Motor neuron (in vitro differentiated cells): Measurements from ENCODE around the gene PRDM16. TPM values are rescaled to one million over a fixed set of nuclear protein-coding genes. Genes with fewer than 3 reads are reported as not detected.

ENCODE experiments used
- ATAC-seq, 8 experiments: fragments of 200-7000 bp; cut with Tn5 transposase; replicated peaks in 6 of 8; 2 replicates each; pipeline ENCODE4 v1.8.0; 2021; ENCODE audit warnings: mild to moderate bottlenecking in 8 of 8, moderate library complexity in 8 of 8
- H3K27ac ChIP-seq, 2 donors: fragments of 250-450 bp; sonication (Bioruptor Pico); 2 replicates each; pipeline ENCODE4 v1.9.0; 2021; ENCODE audit warnings: antibody characterized with exemption in 2 of 2, mild to moderate bottlenecking in 2 of 2, moderate library complexity in 1 of 2
- H3K4me1 ChIP-seq, 2 donors: fragments of 250-450 bp; sonication (Bioruptor Pico); replicated peaks in 1 of 2; 2 replicates each; pipeline ENCODE4 v1.6.1; 2021; ENCODE audit warnings: antibody characterized with exemption in 2 of 2, mild to moderate bottlenecking in 2 of 2, moderate library complexity in 1 of 2
- H3K4me3 ChIP-seq, 5 donors: fragments of 250-450 bp; sonication (Bioruptor Pico); 2 replicates each; pipeline ENCODE4 v1.9.0; 2021; ENCODE audit warnings: antibody characterized with exemption in 5 of 5, mild to moderate bottlenecking in 5 of 5, moderate library complexity in 4 of 5
- WGBS, 10 experiments: fragments of 450-650 bp; shearing (Covaris generic); methylation state at CpG; one replicate each; pipeline ENCODE4 v1.0.0; 2022; 5-methylcytosine and 5-hydroxymethylcytosine counted together
- in situ Hi-C, 9 experiments: fragments of 400-800 bp; cut with MboI; loops; one replicate each; pipeline ENCODE4 v1.15.0; 2021; ENCODE audit warnings: low sequenced_read_pairs in 9 of 9, low pct_unique_long_range_greater_than_20kb in 2 of 9; ENCODE audit not compliant: unreplicated experiment in 9 of 9
- total RNA-seq, 8 experiments: library from RNA; unstranded; fragments of 300-600 nt; gene quantifications; 2 replicates each; pipeline versions ENCODE4 v1.2.3 to v1.2.4, GENCODE V29; 2022

The PRDM16 gene
- total RNA-seq, 8 experiments from 2014 or later, result 0.18 to 2.9 (median 0.42) TPM

- Histone ChIP-seq H3K4me1 (no peaks in the 10 kb centered on the region), H3K4me3 (no peak overlapping the region), H3K27ac (no peak overlapping the region)
- no peak for ATAC-seq
- in situ Hi-C loops, result no loop called here
- 20 to 96% (median 43%) methylated on average over 1 to 8 of the region's 9 CpGs; no CpG with 5 or more reads in 2 of the 10 experiments for WGBS, 10 experiments
Measured at GRCh38 chr1:3333903-3334302, 264.9 kb downstream of the PRDM16 start.

DNA sequence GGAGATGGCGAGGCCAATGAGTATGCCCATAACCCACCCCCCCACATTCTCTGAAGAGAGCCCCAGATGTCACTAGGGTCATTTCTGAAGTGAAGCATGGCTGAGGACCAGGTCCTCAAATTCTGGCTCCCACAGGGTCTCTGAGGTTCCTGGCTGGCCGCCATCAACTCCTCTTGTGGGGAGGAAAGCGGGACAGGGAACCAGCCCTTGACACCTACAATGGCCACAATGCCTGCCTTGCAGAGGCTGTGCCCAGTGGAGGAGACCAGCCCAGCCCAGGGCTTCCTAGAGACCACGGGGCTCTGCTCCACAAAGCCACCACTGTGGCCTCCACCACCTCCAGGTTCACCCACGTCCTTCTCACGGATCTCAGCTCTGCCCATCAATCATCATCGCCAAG is 265.4 kb downstream of the PRDM16 start:
- no peak for ATAC-seq
- in situ Hi-C loops, result no loop called here
- Histone ChIP-seq H3K4me1 (no peaks in the 10 kb centered on the region), H3K4me3 (no peak overlapping the region), H3K27ac (no peak overlapping the region)
- WGBS, 10 experiments, result 4 to 71% (median 26%) methylated on average over 1 to 4 of the region's 7 CpGs; no CpG with 5 or more reads in 6 of the 10 experiments

GRCh38 chr1:3335754-3336640 is 267.0 kb downstream of the PRDM16 start:
- no peak overlapping the region for H3K4me3 ChIP-seq
- no peak for ATAC-seq
- no peak overlapping the region for H3K27ac ChIP-seq
- H3K4me1 ChIP-seq, result no peaks in the 10 kb centered on the region
- in situ Hi-C loops, result no loop called here
- WGBS, 10 experiments, result 17 to 93% (median 58%) methylated on average over 1 to 12 of the region's 15 CpGs; no CpG with 5 or more reads in 5 of the 10 experiments

- WGBS, 10 experiments, result 79 to 100% (median 85%) methylated on average over 1 to 6 of the region's 6 CpGs; no CpG with 5 or more reads in 4 of the 10 experiments
- in situ Hi-C loops, result no loop called here
- Histone ChIP-seq H3K4me3 (no peak overlapping the region), H3K27ac (no peak overlapping the region), H3K4me1 (no peaks in the 10 kb centered on the region)
- ATAC-seq, result no peak
Measured at GRCh38 chr1:3336641-3337630, 267.9 kb downstream of the PRDM16 start.

GRCh38 chr1:3337798-3338724 is 269.1 kb downstream of the PRDM16 start:
- Histone ChIP-seq H3K4me3 (no peak overlapping the region), H3K27ac (no peak overlapping the region), H3K4me1 (no peaks in the 10 kb centered on the region)
- in situ Hi-C loops, result no loop called here
- 50 to 80% (median 63%) methylated on average over 11 to 14 of the region's 18 CpGs; no CpG with 5 or more reads in 6 of the 10 experiments for WGBS, 10 experiments
- no peak for ATAC-seq

GRCh38 chr1:3338725-3339070 is 269.7 kb downstream of the PRDM16 start:
- Histone ChIP-seq H3K4me1 (no peaks in the 10 kb centered on the region), H3K27ac (no peak overlapping the region), H3K4me3 (no peak overlapping the region)
- 0 to 50% (median 11%) methylated on average over 3 to 4 of the region's 4 CpGs; no CpG with 5 or more reads in 6 of the 10 experiments for WGBS, 10 experiments
- no peak for ATAC-seq
- in situ Hi-C loops, result no loop called here

DNA sequence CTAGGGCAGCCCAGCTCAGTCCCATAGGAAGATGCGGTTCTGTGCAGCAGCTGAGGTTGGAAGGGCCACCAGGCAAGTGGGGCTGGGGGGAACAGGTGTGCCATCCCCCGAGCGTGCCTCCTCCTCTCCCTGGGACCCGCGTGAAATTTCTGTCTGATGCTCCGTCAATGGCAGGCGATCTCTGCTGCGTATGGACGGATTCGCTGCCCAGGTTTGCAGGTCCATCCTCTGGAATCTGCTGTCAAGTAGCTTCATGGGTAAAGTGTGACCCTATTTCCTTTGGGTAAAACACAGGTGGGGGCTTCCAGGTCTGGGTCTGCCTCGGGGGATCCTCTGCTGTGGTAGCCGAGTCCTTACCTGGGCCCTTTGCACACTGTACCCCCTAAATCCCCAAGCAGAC is 270.9 kb downstream of the PRDM16 start:
- Histone ChIP-seq H3K4me1 (no peaks in the 10 kb centered on the region), H3K4me3 (no peak overlapping the region), H3K27ac (no peak overlapping the region)
- WGBS, 10 experiments, result 20 to 93% (median 80%) methylated on average over 1 to 9 of the region's 12 CpGs; no CpG with 5 or more reads in 5 of the 10 experiments
- no peak for ATAC-seq
- in situ Hi-C loops, result no loop called here

DNA sequence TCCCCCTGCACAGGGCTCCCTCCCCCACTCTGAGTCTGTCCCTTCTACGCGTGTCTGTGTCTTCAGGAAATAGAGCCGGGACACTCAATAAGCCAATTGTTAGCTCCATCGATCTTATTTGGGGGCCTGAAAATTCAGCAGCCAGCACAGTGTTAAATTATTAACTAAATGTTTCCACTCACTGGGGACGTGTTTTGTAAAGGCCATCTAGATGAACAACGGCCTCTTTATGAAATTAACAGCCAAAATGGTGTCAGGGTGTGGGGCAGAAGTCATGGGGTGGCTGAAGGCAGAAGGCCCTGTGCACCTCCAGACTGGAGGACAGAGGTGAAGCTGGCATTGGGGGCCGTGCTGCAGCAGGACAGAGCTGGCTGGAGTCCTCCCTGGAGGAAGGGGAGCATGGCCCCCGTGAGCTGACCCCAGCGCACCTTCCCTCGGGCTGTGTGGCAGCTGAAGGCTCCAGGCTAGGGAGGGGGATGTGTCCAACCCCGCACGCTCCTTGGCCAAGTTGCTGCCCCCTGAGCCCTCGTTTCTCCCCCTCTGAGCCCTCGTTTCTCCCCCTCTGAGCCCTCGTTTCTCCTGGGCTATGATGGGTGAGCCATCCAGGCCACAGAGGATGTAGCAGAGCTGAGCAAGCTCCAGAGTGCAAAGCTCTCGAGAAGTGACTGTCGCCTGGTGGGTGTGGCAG is 271.7 kb downstream of the PRDM16 start:
- no peak for ATAC-seq
- 40 to 58% (median 45%) methylated on average over 1 to 14 of the region's 17 CpGs; no CpG with 5 or more reads in 4 of the 10 experiments for WGBS, 10 experiments
- in situ Hi-C loops, result no loop called here

DNA sequence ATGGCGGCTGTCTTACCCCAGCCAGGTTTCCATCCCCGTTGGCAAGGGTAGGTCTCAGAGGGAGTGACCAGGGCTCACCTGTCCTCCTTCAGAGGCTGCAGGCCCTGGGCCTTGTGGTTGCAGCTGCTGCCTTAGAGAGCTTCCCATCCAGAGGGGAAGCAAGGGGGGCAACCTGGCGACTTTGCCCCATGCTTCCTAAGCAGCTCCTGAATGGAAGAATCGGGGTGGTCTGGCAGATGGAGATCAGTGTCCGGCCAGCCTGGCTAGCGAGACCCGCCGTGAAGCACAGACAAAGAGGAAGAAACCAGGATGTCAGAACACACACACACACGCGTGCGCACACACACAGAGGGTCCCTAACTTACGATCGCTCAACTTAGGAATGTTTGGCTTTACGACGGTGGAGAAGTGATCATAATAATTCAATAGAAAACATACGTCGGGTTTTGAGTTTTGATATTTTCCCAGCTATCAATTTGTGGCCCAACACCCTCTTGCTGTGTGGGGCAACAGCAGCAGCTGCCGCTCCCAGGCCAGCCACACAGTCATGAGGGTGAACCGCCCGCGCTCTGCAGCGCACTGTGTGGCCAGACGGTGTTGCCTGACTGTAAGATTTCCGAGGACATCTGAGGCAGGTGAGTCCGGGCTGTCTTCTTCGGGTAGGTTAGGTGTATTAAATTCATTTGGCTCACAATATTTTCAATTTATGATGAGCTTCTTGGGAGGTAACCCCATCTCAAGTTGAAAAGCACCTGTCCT is 272.4 kb downstream of the PRDM16 start:
- Histone ChIP-seq H3K27ac (no peak overlapping the region), H3K4me1 (no peaks in the 10 kb centered on the region), H3K4me3 (no peak overlapping the region)
- 41 to 94% (median 84%) methylated on average over 3 to 24 of the region's 26 CpGs; no CpG with 5 or more reads in 1 of the 10 experiments for WGBS, 10 experiments
- no peak for ATAC-seq
- in situ Hi-C loops, result no loop called here

More for the DNA sequence above, 271.7 kb downstream of the PRDM16 start:
- Histone ChIP-seq H3K4me3 (no peak overlapping the region), H3K4me1 (no peaks in the 10 kb centered on the region), H3K27ac (no peak overlapping the region)

DNA sequence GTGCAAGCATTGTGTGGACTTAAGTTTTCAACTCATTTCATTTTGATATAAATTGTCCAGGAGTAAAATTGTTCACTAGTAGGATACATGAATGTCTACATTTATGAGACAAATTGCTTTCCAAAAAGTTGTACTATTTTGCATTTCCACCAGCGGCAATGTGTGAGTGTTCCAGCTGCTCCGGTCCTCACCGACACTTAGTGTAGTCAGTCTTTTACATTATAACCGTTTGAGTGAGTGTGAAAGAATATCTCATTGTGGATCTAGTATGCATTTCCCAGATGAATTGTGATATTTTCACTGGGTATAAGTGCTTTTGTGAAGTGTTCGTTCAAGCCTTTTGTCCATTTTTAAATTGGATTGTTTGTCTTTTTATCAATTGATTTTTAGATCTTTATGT is 274.0 kb downstream of the PRDM16 start:
- no peak for ATAC-seq
- no peaks in the 10 kb centered on the region for H3K4me1 ChIP-seq
- WGBS, 10 experiments, result 13 to 88% (median 59%) methylated on average over 2 to 5 of the region's 5 CpGs
- H3K4me3 ChIP-seq, result no peak overlapping the region
- in situ Hi-C loops, result no loop called here
- H3K27ac ChIP-seq, result no peak overlapping the region

- ATAC-seq, result no peak
- in situ Hi-C loops, result no loop called here
- no peak overlapping the region for H3K4me3 ChIP-seq
- no peak overlapping the region for H3K27ac ChIP-seq
- peaks cover 0 to 4% of the 10 kb centered on the region in 2 donors for H3K4me1 ChIP-seq
Measured at GRCh38 chr1:3344395-3344794, 275.4 kb downstream of the PRDM16 start.
